Neural crest cell (in vitro differentiated cells): ENCODE measurements around the gene CUTC. TPM values are rescaled to one million over a fixed set of nuclear protein-coding genes. Genes with fewer than 3 reads are reported as not detected.
"Not testable (repeated sequence)": the region's sequence is repeated elsewhere in the genome, so short reads cannot be mapped to it uniquely, and the experiment has no call there.

Source experiments
- DNase-seq: peaks from one replicate; pipeline ENCODE4 v3.0.0; 2021; ENCODE audit warnings: low read depth, mixed read lengths, low spot score
- H3K27ac Mint-ChIP-seq: one replicate; pipeline ENCODE4 v1.8.0; 2021; ENCODE audit warnings: mild to moderate bottlenecking, mixed read lengths; ENCODE audit not compliant: unreplicated experiment
- H3K27me3 Mint-ChIP-seq: 2 replicates; pipeline ENCODE4 v1.8.0; 2021; ENCODE audit warnings: low read depth, mild to moderate bottlenecking, mixed read lengths
- H3K36me3 Mint-ChIP-seq: 2 replicates; pipeline ENCODE4 v1.8.0; 2021; ENCODE audit warnings: low read depth, mild to moderate bottlenecking, mixed read lengths
- H3K4me1 Mint-ChIP-seq: 2 replicates; pipeline ENCODE4 v1.8.0; 2021; ENCODE audit warnings: mixed read lengths
- H3K4me3 Mint-ChIP-seq: one replicate; pipeline ENCODE4 v1.8.0; 2021; ENCODE audit warnings: mild to moderate bottlenecking, mixed read lengths
- H3K9me3 Mint-ChIP-seq: 2 replicates; pipeline ENCODE4 v1.8.0; 2021; ENCODE audit warnings: mixed read lengths
- CTCF ChIP-seq: fragments of 200-600 bp; sonication (generic); conservative IDR thresholded peaks from 2 replicates; pipeline ENCODE4 v1.5.0; 2021; ENCODE audit warnings: antibody characterized with exemption, mild to moderate bottlenecking
- total RNA-seq: library from RNA; stranded (reverse); gene quantifications from 2 replicates; pipeline ENCODE4 v1.2.1, GENCODE V29; 2021

The CUTC gene
- total RNA-seq, 1 donor from 2014 or later, result 17.9 TPM

- Mint-ChIP-seq H3K27ac (no peak overlapping the region), H3K36me3 (peaks cover 14% of the 10 kb centered on the region), H3K27me3 (no peaks in the 10 kb centered on the region), H3K9me3 (no peaks in the 10 kb centered on the region), H3K4me1 (peaks cover 21% of the 10 kb centered on the region), H3K4me3 (peak overlapping the region; percentile 87)
- no peak for DNase-seq
- no peak for TF ChIP-seq CTCF
These were observed 1.3 kb downstream of the CUTC start for GRCh38 chr10:99733366-99733765.

GRCh38 chr10:99734111-99734510 lies 2.1 kb downstream of the CUTC start:
- not testable (repeated sequence) for DNase-seq, H3K9me3 Mint-ChIP-seq, H3K27me3 Mint-ChIP-seq, H3K27ac Mint-ChIP-seq
- H3K36me3 Mint-ChIP-seq, result peaks cover 15% of the 10 kb centered on the region
- peak overlapping the region; percentile 87 for H3K4me3 Mint-ChIP-seq
- H3K4me1 Mint-ChIP-seq, result peaks cover 21% of the 10 kb centered on the region

GRCh38 chr10:99740260-99740659 lies 8.2 kb downstream of the CUTC start:
- Mint-ChIP-seq H3K9me3 (peaks cover 5% of the 10 kb centered on the region), H3K27ac (no peak overlapping the region), H3K4me1 (no peaks in the 10 kb centered on the region), H3K36me3 (peaks cover 50% of the 10 kb centered on the region), H3K4me3 (no peak overlapping the region), H3K27me3 (no peaks in the 10 kb centered on the region)
- no peak for TF ChIP-seq CTCF
- no peak for DNase-seq

DNA sequence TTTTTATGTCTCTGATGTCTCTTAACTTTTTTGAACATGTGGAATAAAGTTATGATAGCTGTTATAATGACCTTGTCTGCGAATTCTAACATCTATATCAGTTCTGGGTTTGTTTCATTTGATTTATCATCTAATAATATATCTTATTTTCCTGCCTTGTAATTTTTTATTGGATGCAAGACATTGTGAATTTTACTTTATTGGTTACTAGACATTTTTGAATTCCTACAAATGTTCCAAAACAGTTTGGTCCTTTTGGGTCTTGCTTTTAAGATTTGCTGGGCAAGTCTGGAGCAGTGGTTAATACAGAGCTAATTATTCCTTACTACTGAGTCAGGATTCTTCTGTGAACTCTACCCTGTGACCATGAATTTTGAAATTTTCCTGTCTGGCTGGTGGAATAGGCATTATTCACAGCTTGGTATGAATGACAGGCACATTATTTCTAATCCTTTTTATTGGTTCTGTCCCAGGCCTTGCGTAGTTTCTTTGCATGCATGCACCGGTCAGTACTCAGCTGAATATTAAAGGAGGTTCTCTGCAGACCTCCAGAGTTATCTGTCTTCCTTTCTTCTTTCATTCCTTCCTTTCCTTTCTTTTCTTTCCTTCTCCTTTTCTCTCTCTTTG lies 9.0 kb downstream of the CUTC start:
- no peak for DNase-seq
- Mint-ChIP-seq H3K4me1 (no peaks in the 10 kb centered on the region), H3K27me3 (no peaks in the 10 kb centered on the region), H3K4me3 (no peak overlapping the region), H3K9me3 (peaks cover 5% of the 10 kb centered on the region), H3K36me3 (peaks cover 50% of the 10 kb centered on the region), H3K27ac (no peak overlapping the region)
- no peak for TF ChIP-seq CTCF

- H3K4me3 Mint-ChIP-seq, result no peak overlapping the region
- no peaks in the 10 kb centered on the region for H3K27me3 Mint-ChIP-seq
- H3K36me3 Mint-ChIP-seq, result peaks cover 46% of the 10 kb centered on the region
- H3K4me1 Mint-ChIP-seq, result no peaks in the 10 kb centered on the region
- no peak overlapping the region for H3K27ac Mint-ChIP-seq
- H3K9me3 Mint-ChIP-seq, result peaks cover 5% of the 10 kb centered on the region
- TF ChIP-seq CTCF, result no peak
- DNase-seq, result no peak
These were observed 10.2 kb downstream of the CUTC start for GRCh38 chr10:99742254-99742653.

DNA sequence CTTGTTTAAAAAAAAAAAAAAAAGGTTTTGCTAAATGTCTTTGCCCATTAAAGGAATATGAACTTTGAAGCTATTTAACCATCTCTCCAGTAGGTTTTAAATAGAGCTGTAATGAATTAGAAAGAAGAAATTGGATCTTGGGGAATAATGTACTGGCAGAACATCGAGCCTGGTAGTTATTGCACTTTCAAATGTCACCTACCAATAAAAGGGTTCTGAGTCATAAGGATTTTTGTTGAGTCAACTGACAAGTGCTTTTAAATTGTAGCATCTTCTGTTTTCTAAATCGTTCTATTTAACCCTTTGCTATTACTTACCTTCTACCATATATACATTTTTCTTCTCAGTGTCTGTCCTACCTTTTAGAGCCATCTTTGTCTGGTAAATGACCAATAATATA lies 10.7 kb downstream of the CUTC start:
- DNase-seq, result no peak
- Mint-ChIP-seq H3K36me3 (peaks cover 42% of the 10 kb centered on the region), H3K27me3 (no peaks in the 10 kb centered on the region), H3K9me3 (peaks cover 5% of the 10 kb centered on the region), H3K4me3 (no peak overlapping the region), H3K27ac (no peak overlapping the region), H3K4me1 (no peaks in the 10 kb centered on the region)
- TF ChIP-seq CTCF, result no peak
